Activated CD4-positive, CD25-positive, alpha-beta regulatory T cell treated with anti-CD3 and anti-CD28 coated beads, Interleukin-2, amount 50 U/mL, for 72 hours (primary cell): Measurements from ENCODE around the gene ZNF888.
"Not testable (repeated sequence)": the region's sequence is repeated elsewhere in the genome, so short reads cannot be mapped to it uniquely, and the experiment has no call there.

Source experiments
- DNase-seq: peaks from one replicate; pipeline ENCODE4 v3.0.0; 2021

The ZNF888 gene

DNA sequence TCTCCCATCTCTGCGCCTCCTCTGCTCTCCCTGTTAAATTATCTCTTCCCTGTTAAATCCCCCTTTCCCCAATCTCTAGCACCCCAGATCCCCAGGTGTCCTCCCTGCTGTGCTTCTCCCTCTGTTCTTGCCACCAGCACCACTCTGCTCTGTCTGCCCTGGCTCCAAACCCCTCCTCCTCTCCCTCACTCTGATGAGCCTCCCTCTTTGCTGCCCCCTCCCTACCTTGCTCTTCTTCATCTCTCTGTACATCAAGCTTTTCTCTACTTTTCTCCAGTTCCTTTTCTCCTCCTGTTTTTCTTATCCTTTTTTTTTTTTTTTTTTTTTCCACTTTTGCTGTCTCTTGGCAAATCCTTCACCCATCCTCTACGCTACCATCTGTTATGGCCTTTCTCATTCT lies 18.3 kb upstream of the ZNF888 start:
- not testable (repeated sequence) for DNase-seq

DNA sequence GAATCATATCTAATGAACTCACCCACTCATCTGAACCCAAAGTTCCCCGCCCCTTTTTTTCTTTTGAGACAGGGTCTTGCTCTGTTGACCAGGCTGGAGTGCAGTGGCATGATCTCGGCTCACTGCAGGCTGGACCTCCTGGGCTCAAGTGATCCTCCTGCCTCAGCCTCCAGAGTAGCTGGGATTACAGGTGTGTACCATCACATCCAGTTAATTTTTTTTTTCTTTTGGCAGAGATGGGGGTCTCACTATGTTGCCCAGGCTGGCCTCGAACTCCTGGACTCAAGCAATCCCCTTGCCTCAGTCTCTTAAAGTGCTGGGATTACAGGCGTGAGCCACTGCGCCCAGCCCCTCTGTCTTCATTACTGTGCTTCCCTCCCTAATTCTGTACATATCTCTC lies 17.7 kb upstream of the ZNF888 start:
- not testable (repeated sequence) for DNase-seq

DNA sequence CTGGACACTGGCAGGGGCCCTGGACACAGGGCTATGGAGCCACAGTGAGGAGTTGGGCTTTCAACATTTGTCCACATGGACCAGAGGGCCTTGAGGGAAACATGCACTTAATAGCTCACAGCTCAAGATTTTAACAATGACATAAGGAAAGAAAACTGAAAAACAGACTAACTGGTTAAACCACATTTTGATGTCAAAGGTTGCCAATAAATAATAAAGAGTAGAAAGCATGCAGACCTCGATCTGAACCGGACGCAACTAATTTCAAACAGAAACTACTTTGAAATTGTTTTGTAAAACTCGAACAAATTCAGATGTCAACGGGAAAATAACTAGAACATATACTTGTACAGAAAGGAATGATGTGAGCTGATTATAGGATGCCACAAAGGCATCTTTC lies 15.5 kb upstream of the ZNF888 start:
- no peak for DNase-seq

DNA sequence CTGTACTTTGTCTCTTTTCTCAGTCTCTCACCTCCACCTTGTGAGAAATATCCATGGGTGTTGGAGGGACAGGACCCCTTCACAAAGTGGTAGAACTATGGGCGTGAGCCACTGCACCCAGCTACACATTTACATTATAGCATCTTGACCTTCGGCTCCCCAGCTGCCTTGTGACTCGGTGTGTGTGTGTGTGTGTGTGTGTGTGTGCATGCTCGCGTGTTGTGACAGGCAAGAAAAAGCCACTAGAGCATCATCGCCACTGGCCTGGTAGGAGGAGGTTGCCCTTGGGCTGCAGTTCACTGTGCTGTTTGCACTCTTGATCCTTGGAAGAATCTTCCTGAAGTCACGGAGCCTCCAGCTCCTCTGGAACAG lies 13.7 kb upstream of the ZNF888 start:
- DNase-seq = no peak

DNA sequence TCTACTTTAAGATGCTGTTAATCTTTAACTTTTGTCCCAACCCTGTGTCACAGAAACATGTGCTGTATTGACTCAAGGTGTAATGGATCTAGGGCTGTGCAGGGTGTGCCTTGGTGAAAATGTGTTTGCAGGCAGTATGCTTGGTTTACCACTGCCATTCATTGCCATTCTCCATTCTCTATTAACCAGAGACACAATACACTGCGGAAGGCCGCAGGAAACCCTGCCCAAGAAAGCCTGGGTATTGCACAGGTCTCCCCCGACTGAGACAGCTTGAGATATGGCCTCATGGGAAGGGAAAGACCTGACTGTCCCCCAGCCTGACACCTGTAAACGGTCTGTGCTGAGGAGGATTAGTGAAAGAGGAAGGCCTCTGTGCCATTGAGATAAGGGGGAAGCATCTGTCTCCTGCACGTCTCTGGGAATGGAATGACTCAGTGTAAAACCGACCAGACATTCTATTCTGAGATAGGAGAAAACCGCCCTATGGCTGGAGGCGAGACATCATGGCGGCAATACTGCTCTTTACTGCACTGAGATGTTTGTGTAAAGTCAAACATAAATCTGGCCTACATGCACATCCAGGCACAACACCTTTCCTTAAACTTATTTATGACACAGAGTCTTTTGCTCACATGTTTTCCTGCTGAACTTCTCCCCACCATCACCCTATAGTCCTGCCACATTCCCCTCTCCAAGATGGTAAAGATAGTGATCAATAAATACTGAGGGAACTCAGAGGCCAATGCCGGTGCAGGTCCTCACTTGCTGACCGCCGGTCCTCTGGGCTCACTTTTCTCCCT lies 13.1 kb upstream of the ZNF888 start:
- no peak for DNase-seq

DNA sequence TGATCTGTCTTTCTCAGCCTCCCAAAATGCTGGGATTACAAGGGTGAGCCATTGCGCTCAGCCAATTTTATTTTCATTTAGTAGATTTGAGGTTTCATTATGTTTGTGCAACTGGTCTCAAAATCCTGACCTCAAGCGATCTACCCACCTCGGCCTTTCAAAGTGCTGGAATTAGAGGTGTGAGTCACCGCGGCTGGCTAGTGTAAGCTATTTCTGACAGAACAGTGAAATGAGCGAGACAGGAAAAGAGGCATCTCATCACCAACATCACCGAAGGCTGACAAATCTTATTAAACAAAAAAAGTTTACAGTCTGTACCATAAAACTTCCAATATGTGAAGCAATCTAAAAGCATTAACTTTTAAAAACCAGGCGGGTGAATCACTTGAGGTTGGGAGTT lies 12.2 kb upstream of the ZNF888 start:
- no peak for DNase-seq

DNA sequence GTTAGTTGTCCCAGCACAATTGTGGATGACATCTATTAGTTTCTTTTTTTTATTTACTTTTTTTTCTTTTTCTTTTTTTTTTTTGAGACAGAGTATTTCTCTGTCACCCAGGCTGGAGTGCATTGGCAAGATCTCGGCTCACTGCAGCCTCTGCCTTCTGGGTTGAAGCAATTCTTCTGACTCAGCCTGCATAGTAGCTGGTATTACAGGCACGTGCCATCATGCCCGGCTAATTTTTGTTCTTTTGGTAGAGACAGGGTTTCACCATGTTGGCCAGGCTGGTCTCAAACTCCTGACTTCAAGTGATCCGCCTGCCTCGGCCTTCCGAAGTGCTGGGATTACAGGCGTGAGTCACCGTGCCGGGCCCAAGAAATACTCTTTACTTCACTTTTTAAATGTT lies 1.4 kb upstream of the ZNF888 start:
- not testable (repeated sequence) for DNase-seq

DNA sequence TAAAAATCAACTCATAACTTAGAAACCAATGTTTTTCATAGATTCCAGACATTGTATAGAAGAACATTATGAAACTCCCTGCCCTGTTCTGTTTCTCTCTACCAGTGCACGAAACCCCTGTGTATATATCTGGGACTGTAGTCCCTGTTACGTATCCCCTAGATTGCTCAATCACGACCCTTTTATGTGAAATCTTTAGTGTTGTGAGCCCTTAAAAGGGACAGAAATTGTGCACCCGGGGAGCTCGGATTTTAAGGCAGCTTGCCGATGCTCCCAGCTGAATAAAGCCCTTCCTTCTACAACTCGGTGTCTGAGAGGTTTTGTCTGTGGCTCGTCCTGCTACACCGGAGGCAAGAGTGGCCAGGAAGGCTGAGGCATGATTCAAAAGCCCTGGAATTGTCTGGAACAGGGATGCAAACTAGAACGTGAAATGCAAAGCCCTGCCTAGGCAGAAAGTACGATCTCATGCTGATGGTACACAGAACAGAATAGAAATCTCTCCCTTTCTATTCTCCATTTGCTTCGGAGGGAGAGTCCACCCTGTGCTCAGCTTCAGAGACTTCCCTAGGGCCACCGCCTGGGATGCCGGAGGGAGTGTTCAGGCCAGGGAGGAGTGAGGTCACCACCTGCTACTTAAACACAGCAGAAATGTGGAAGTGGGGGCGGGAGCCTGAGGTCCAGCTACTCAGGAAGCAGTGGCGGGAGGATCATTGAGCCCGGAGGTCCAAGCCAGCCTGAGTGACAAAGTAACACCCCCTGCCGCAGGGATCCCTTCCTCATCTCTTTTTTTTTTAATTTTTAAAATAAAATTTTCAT lies 758 bp upstream of the ZNF888 start:
- no peak for DNase-seq

DNA sequence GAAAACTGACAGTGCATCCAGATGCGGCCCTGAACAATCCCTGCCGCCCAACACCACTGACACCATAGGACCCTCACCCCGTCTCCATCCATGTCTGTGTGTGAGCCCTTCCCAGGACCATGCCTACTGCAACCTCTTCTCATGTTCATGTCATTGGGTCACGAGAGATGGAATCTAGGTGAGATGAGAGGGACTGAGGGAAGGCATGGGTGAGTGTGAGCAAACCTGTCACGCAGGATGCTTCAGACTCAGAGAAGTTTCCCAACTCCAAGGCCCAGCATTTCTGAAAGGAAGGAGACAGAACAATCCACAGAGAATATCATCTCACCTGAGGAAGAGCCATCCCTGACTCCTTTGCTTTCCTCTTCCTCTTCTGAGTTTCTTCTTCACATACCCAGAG lies 5.7 kb downstream of the ZNF888 start:
- no peak for DNase-seq

DNA sequence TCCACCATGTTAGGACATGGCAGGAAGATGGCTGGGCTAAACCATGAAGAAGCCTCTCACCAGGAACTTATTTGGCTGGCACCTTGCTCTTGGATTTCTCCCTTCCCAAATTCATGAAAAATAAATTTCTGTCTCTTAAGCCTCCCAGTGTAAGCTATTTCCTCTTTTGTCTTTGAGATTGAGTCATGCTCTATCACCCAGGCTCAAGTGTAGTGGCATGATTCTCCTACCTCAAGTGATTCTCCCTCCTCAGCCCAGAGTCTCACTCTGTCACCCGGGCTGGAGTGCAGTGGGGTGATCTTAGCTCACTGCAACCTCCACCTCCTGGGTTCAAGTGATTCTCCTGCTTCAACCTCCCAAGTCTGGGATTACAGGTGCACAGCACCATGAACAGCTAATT lies 12.6 kb downstream of the ZNF888 start:
- DNase-seq = no peak

DNA sequence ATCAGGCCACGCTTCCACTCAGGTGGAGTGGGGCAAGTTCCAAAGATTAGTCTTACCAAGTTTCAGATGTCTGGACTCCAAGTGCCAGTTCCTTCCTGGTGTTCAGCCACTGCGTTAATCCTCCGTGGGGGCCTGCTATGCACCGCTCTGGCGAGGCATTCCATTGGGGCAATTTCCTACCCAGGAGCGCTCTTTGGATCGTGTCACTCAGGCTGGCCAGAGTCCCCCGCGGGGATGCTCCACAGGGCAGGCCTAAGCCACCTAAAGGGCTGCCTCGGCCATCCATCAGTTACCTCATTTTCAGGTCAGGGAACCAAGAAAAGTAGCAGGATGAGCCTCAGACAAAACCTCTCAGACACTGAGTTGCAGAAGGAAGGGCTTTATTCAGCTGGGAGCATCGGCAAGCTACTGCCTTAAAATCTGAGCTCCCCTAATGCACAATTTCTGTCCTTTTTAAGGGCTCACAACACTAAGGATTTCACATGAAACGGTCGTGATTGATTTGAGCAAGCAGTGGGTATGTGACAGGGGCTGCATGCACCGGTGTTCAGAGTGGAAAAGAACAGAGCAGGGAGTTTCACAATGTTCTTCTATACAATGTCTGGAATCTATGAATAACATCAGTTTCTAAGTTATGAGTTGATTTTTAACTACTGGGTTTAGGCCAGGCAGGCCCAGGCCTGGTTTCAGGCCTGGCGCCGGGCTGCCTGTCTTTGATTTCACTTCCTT lies 19.0 kb downstream of the ZNF888 start:
- DNase-seq = not testable (repeated sequence)

DNA sequence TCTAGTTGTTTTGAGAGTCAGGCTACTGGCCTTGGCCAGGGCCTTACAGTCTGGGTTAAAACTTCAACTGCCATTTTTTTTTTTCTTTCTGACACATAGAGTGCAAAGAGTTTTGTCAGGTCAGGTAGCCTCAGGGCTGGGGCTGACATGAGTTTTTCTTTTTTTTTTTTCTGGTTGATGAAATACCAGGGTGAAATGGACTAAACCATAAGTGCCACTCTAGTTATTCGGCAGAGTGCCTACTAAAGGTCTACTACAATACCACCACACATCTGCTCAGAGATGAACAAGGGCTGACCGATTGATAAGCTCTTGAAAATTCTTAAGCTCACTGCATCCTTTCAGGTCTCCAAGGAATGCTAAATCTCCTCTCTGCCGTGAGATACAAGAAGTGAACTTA lies 21.4 kb downstream of the ZNF888 start:
- DNase-seq = no peak

DNA sequence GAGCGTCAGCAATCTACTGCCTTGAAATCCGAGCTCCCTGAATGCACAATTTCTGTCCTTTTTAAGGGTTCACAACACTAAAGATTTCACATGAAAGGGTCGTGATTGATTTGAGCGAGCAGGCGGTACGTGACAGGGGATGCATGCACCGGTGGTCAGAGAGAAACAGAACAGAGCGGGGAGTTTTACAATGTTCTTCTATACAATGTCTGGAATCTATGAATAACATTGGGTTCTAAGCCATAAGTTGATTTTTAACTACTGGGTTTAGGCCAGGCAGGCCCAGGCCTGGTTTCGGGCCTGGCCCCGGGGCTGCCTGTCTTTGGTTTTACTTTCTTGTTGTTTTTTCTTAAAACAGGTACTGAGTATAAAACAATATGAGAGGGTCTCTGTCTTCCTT lies 24.6 kb downstream of the ZNF888 start:
- DNase-seq = not testable (repeated sequence)

DNA sequence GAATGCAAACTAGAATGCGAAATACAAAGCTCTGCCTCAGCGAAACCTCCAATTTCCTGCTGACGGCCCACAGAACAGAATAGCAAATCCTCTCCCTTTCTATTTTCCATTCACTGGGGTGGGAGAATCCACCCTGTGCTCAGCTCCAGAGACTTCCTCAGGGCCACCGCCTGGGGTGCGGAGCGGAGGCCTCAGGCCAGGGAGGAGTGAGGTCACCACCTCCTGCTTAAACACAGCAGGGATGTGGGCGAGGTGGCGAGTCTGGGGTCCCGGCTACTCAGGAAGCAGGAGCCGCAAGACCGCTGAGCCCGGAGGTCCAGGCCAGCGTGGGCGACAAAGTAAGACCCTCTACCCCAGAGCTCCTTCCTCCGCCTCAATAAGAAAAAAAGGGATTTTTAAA lies 25.1 kb downstream of the ZNF888 start:
- no peak for DNase-seq

DNA sequence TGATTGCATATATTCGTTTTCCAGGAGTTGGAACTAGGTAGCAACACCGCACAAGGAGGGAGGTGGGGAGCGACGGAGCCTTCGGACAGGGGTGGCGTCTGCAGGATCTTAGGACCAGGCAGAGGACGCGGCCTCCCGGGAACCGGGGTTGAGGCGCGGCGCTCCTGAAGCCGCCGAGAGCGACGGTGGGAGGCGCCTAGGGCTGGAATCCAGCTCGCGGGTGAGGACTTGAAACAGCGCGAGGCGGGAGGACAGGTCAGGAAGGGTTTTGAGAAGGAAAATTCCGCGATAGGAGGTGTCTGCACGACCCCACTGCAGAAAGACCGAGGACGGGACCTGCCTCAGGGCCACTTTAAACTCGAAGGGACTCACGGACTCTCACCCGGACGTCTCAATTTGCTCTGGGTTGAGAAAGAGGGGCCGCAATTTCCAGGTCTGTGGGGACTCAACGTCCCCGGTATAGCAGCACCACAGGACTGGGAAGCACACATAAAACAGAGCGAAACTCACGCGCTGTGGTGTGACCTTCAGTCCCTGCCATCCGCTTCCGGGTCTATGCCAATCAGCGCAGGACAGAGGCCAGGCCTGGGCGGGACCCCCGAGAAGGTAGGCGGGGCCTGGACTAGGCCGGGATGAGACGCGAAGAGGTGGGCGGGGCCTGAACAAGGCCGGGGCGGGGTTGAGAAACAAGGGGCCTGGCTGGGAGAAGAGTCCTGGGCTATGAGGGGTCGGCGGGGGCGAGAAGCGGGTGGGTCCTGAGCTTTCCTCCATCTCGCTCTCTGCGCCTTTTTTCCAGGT lies 25.9 kb downstream of the ZNF888 start, which contains the start of gene ZNF320:
Gene ZNF320, minus strand, starts transcription at position 498 of the 798 bp plus-strand sequence. CDS start 7,380 bp downstream, outside the sequence.
- peak; percentile 95 for DNase-seq

DNA sequence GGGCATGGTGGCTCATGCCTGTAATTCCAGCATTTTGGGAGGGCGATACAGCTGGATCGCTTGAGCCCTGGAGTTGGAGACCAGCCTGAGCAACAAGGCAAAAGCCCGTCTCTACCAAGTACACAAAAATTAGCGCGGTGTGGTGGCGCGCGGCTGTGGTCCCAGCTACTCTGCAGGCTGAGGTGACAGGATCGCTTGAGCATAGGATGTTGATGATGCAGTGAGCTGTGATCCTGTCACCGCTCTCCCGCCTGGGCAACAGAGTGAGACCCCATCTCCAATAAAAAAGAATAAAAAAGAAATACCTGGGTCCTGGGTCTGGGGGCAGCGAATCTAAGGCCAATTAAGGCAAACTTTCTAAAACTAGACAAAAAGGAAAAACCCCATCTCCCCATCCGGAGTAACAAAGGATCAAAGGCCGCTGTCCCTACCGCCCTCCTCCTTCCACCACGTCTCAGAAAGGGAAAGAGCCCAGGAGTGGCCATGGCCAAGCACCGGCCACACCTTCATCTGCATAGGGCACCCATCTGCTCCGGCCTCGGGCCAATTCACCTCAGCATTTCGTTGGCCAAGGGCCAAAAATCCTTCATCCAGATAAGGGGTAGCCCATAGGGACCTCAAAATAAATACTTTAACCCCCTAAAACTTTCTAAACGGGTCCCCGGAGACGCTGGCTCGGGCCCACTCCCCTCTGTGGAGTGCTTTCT lies 26.6 kb downstream of the ZNF888 start:
- no peak for DNase-seq

DNA sequence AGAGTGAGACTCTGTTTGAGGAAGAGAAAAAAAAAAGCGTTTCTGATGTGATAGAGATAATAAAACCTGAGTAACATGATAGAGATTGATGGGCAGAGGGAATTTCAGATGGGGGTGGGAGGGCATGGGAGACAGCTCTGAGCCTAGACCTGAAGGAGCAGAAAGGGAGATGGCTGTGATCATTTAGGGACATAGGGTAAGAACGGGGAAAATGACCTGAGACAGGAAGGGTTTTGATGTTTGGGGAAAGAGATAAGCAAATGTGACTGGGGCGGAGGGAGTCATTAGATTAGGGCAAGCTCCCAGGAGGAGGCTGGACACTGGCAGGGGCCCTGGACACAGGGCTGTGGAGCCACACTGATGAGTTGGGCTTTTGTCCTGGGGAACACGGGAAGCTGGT lies 31.9 kb downstream of the ZNF888 start:
- DNase-seq = no peak

DNA sequence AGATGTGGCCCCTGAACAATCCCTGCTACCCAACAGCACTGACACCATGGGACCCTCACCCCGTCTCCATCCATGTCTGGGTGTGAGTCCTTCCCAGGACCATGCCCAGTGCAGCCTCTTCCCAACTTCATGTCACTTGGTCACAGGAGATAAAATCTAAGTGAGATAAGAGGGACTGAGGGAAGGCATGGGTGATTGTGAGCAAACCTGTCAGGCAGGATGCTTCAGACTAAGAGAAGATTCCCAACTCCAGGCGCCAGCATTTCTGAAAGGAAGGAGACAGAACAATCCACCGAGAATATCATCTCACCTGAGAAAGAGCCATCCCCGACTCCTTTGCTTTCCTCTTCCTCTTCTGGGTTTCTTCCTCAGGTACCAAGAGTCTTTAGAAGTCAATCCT lies 33.3 kb downstream of the ZNF888 start:
- no peak for DNase-seq

DNA sequence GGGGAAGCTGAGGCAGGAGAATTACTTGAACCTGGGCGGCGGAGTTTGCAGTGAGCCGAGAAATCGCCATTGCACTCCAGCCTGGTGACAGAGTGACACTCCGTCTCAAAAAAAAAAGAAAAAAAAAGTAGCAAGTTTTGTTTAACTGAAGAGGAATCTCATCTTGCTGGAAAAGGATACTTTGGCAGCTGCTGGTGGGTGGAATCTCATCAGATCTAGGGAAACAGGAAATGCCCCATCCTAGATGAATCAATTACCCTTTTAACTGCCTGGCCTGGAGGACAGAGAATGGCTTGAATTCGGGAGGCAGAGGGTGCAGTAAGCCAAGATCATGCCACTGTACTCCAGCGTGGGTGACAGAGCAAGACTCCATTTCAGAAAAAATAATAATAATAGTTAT lies 34.2 kb downstream of the ZNF888 start:
- no peak for DNase-seq

DNA sequence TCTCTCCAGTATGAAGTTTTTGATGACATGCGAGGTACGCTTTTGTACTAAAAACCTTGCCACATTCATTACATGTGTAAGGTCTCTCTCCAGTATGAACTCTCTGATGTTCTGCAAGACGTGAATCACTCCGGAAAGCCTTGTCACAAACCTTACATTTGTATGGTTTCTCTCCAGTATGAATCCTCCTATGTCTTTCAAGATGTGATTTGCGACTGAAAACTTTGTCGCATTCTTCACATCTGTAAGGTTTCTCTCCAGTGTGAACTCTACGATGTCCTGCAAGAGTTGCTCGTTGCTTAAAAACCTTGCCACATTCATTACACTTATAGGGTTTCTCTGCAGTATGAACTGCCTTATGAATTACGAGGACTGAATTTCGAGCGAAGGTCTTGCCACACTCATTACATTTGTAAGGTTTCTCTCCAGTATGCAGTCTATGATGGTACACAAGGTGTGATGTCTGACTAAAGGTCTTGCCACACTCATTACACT lies 42.3 kb downstream of the ZNF888 start:
- no peak for DNase-seq

DNA sequence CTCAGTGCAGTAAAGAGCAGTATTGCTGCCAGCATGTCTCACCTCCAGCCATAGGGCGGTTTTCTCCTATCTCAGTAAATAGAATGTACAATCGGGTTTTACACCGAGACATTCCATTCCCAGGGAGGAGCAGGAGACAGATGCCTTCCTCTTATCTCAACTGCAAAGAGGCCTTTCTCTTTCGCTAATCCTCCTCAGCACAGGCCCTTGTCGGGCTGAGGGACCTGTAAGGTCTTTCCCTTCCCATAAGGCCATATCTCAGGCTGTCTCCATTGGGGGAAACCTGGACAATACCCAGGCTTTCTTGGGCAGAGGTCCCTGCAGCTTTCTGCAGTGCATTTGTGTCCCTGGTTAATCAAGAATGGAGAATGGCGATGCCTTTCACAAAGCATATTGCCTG lies 50.2 kb downstream of the ZNF888 start:
- not testable (repeated sequence) for DNase-seq

DNA sequence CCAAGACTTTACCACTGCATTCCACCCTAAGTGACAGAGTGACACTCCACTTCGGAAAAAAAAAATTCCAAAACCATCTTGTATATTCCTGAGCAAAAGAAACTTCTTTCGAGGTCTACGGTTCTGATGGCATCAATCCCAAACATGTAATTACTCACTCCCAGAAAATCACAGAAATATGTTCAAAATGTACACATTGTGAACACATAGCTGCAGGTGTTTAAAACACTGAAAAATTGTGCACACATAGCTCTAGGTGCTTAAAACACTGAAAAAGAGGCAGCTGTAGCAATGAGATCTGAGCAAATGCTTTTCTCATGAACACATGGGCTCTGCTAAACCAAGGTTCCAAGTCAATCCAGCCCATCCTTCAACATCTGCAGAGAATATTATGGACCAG lies 51.8 kb downstream of the ZNF888 start:
- no peak for DNase-seq
